Measurements from ENCODE around the gene FAHD1.

GRCh38 chr16:1792836-1793577 is 34.0 kb upstream of the FAHD1 start:
- TF ChIP-seq CTCF (IDR thresholded peaks at IDR 0.05) (no peak), POLR2A (IDR thresholded peaks at IDR 0.05) (no peak)
